SK-N-SH treated with all-trans-retinoic acid at 6 μM for 48 hours (cell line): ENCODE results near the gene JHY.

Experiments used
- ARNTL ChIP-seq: fragments of 450-650 bp; formaldehyde crosslinking; IDR thresholded peaks from 2 replicates; pipeline ENCODE4 v1.5.0; 2020; ENCODE audit warnings: low read depth, mild to moderate bottlenecking, moderate library complexity, borderline replicate concordance
- CSDC2 ChIP-seq: fragments of 250-450 bp; sonication (Bioruptor Pico); IDR thresholded peaks from 2 replicates; pipeline ENCODE4 v1.5.0; 2020; ENCODE audit warnings: mild to moderate bottlenecking, moderate library complexity
- PATZ1 ChIP-seq: fragments of 250-450 bp; sonication (Bioruptor Pico); IDR thresholded peaks from 2 replicates; pipeline ENCODE4 v1.8.0; 2020; ENCODE audit warnings: mild to moderate bottlenecking, moderate library complexity, borderline replicate concordance
- PPARA ChIP-seq: fragments of 250-450 bp; sonication (Bioruptor Pico); IDR thresholded peaks from 2 replicates; pipeline ENCODE4 v1.5.0; 2020; ENCODE audit warnings: mild to moderate bottlenecking, borderline replicate concordance
- RARB ChIP-seq: fragments of 250-450 bp; sonication (Bioruptor Pico); IDR thresholded peaks from 2 replicates; pipeline ENCODE4 v1.8.0; 2021; ENCODE audit warnings: mild to moderate bottlenecking, moderate library complexity
- SNAI2 ChIP-seq: fragments of 250-450 bp; sonication (Bioruptor Pico); IDR thresholded peaks from 2 replicates; pipeline ENCODE4 v1.5.0; 2020; ENCODE audit warnings: mild to moderate bottlenecking, moderate library complexity
- TSHZ2 ChIP-seq: fragments of 250-450 bp; sonication (Bioruptor Pico); IDR thresholded peaks from 2 replicates; pipeline ENCODE4 v1.5.0; 2020; ENCODE audit warnings: mild to moderate bottlenecking, moderate library complexity
- ZFP30 ChIP-seq: fragments of 450-650 bp; formaldehyde crosslinking; IDR thresholded peaks from 2 replicates; pipeline ENCODE4 v1.5.0; 2022; ENCODE audit warnings: mild to moderate bottlenecking, moderate library complexity

GRCh38 chr11:122922893-122923292 is 40.3 kb downstream of the JHY start:
- TF ChIP-seq ARNTL: no peak
- TF ChIP-seq RARB: no peak
- no peak for TF ChIP-seq PPARA
- no peak for TF ChIP-seq ZFP30 (CRISPR knock-in tag)
- no peak for TF ChIP-seq SNAI2 (CRISPR knock-in tag)
- no peak for TF ChIP-seq PATZ1
- no peak for TF ChIP-seq CSDC2 (CRISPR knock-in tag)
- TF ChIP-seq TSHZ2 (CRISPR knock-in tag): no peak
